GM21786 (cell line): ENCODE measurements around the gene F2R.

Experiments
- ATAC-seq: cut with Tn5 transposase; IDR thresholded peaks from one replicate; pipeline ENCODE4 v1.9.1; 2021; ENCODE audit not compliant: unreplicated experiment

F2R gene

GRCh38 chr5:76690037-76690679 is 25.8 kb upstream of the F2R start:
- no peak for ATAC-seq

DNA sequence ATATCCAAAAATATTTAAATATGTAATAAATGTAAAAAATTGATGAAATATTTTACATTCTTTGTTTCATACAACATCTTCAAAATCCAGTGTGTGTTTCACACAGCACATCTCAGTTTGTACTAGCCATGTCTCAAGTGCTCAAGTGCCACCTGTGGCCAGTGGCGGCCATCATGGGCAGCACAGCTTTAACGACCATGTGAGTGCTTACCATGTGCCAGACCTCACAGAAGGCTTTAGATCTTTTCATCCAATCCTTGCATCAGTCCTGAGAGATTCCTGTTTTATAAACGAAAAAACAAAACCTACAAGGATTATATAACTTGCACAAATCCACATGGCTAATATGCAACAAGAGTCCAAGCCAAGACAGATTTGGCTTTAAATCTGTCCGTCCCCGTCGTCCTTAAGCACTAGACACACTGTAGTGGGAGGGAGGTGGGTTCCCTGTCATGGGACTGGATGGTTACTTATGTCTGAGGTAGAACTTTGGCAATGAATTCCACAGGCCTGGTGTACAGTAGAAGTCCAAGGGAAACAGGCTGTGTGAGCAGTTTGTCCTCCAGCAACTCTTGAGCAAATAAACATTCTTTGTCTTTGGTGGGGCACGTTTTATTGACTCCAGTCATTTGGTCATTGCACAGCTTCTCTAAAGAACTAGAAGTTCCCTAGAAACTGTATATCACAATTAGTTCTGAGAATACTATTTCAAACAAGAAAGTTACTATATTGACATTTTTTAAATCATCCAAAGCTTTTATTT is 25.0 kb upstream of the F2R start:
- ATAC-seq, result no peak

- ATAC-seq, result no peak
Measured at GRCh38 chr5:76691467-76692273, 24.3 kb upstream of the F2R start.

DNA sequence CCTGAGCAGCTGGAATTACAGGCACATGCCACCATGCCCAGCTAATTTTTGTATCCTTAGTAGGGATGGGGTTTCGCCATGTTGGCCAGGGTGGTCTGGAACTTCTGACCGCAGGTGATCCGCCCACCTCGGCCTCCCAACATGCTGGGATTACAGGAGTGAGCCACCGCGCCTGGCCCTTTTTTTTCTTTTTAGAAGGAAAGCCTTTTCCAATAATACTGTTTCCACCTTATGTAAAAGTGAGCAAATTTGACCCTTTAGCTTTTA is 23.7 kb upstream of the F2R start:
- no peak for ATAC-seq

DNA sequence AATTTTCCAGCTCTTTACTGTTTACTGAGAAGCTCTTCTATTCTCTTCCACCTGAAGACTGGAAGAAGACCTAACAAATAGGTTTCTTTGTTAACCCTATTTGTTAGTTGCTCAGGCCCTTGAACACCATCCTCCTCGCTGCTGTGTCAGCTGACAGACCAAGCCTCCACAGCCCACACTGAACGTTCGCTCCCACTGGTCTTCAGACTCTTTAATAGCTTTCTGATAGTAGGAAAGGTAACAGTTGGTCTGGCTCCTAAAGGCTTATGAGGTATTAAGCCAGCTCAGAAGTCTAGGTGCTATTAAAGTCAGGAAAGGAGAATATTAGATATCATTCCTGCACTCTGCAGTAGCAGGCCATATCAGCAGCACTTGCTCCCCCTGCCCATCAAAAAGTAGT is 23.3 kb upstream of the F2R start:
- no peak for ATAC-seq

- no peak for ATAC-seq
Measured at GRCh38 chr5:76693141-76693540, 22.8 kb upstream of the F2R start.

DNA sequence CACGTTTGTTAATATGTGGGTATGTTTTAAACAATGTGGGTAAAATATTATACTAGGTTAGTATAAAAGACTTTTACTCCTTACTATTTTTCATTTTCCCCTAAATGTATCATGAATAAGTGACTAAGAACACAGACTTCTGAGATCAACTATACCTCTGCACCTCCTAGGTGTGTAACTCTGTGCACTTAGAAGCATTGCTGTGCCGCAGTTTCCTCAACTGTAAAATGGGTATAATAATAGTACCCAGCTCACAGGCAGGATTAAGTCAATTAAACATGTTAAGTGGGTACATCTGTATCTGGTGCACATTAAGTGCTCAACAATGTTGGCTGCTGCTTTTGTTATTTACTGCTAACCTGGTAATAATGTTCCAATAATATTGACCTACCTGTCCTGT is 21.6 kb upstream of the F2R start:
- ATAC-seq, result no peak

GRCh38 chr5:76695346-76695745 is 20.6 kb upstream of the F2R start:
- ATAC-seq, result no peak

- no peak for ATAC-seq
Measured at GRCh38 chr5:76696251-76696650, 19.7 kb upstream of the F2R start.

GRCh38 chr5:76697670-76698069 is 18.3 kb upstream of the F2R start:
- no peak for ATAC-seq

GRCh38 chr5:76700571-76700970 is 15.4 kb upstream of the F2R start:
- no peak for ATAC-seq

GRCh38 chr5:76701298-76701697 is 14.6 kb upstream of the F2R start:
- no peak for ATAC-seq

- ATAC-seq, result no peak
Measured at GRCh38 chr5:76703707-76704106, 12.2 kb upstream of the F2R start.

- no peak for ATAC-seq
Measured at GRCh38 chr5:76704131-76704663, 11.7 kb upstream of the F2R start.

GRCh38 chr5:76705574-76705973 is 10.4 kb upstream of the F2R start:
- no peak for ATAC-seq

DNA sequence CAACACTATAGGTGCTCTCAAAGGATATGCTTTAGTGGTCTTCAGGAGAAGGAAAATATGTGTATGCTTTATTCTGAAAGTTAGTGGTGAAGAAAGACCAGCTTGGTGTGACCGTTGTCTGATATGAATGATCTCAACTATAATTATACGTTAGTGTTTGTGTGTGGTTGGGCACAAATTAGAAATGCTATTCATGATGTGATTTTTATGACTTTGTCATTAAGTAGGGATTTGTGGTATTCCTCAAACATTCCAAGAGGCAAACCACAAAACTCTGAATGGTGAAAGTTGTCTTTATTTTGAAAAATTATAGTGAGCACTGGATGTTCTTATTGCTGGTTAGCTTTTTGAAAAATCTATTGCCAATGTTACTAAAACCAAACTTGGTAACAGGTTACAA is 6.2 kb upstream of the F2R start:
- ATAC-seq, result no peak

- ATAC-seq, result peak; percentile 36
Measured at GRCh38 chr5:76710991-76711390, 4.9 kb upstream of the F2R start.

- ATAC-seq, result no peak
Measured at GRCh38 chr5:76714751-76715485, 1.0 kb upstream of the F2R start.

- ATAC-seq, result peak; percentile 14
Measured at GRCh38 chr5:76715486-76715735, 515 bp upstream of the F2R start.

GRCh38 chr5:76716456-76717157 is 681 bp downstream of the F2R start:
- ATAC-seq, result no peak
